Mammary epithelial cell (primary cell): ENCODE results near the gene PSTPIP2.
"Not testable (repeated sequence)": the region's sequence is repeated elsewhere in the genome, so short reads cannot be mapped to it uniquely, and the experiment has no call there.

Experiments used
- EZH2 ChIP-seq: IDR thresholded peaks from 2 replicates; pipeline ENCODE4 v1.6.1; 2012; ENCODE audit warnings: low read length, inconsistent platforms, borderline replicate concordance
- TF ChIP-seq, protein P1 (sequence below), 2 donors: IDR thresholded peaks in 1 of 2; conservative IDR thresholded peaks in 1 of 2; 2 replicates each; pipeline ENCODE4 v1.5.1; 2011 to 2012; ENCODE audit warnings: inconsistent platforms in 2 of 2, low read length in 2 of 2, mild to moderate bottlenecking in 2 of 2, control low read depth in 1 of 2, low read depth in 1 of 2; ENCODE audit not compliant: insufficient read depth in 1 of 2; ENCODE audit errors: extremely low read depth in 1 of 2

GRCh38 chr18:46088501-46088900, 16.4 kb upstream of the PSTPIP2 start:
- TF ChIP-seq EZH2, result not testable (repeated sequence)
- TF ChIP-seq, protein P1, sequence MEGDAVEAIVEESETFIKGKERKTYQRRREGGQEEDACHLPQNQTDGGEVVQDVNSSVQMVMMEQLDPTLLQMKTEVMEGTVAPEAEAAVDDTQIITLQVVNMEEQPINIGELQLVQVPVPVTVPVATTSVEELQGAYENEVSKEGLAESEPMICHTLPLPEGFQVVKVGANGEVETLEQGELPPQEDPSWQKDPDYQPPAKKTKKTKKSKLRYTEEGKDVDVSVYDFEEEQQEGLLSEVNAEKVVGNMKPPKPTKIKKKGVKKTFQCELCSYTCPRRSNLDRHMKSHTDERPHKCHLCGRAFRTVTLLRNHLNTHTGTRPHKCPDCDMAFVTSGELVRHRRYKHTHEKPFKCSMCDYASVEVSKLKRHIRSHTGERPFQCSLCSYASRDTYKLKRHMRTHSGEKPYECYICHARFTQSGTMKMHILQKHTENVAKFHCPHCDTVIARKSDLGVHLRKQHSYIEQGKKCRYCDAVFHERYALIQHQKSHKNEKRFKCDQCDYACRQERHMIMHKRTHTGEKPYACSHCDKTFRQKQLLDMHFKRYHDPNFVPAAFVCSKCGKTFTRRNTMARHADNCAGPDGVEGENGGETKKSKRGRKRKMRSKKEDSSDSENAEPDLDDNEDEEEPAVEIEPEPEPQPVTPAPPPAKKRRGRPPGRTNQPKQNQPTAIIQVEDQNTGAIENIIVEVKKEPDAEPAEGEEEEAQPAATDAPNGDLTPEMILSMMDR (conservative IDR thresholded peaks at IDR 0.05 in 1 of 2, IDR thresholded peaks at IDR 0.05 in 1 of 2; ENCODE audit: extremely low read depth in 1 of 2, insufficient read depth in 1 of 2, low read depth in 1 of 2, low read length in 2 of 2), result not testable (repeated sequence)
